Right atrium auricular region (tissue), 2 donors: ENCODE results near the gene JMJD4. TPM values are rescaled to one million over a fixed set of nuclear protein-coding genes. Genes with fewer than 3 reads are reported as not detected.

Source experiments
- DNase-seq: peaks from one replicate; pipeline ENCODE4 v3.0.0-alpha.2; 2019; ENCODE audit warnings: low spot score
- H3K27ac ChIP-seq, 2 donors: fragments of 200-600 bp; sonication (generic); 1 replicate in 1 of 2; 2 replicates in 1 of 2; pipeline ENCODE4 v1.5.1; 2016 to 2019
- H3K27me3 ChIP-seq, 2 donors: fragments of 200-600 bp; sonication (generic); one replicate each; pipeline versions ENCODE4 v1.5.1 to v1.6.0; 2017 to 2019
- H3K36me3 ChIP-seq: fragments of 200-600 bp; sonication (generic); one replicate; pipeline ENCODE4 v1.5.1; 2016
- H3K4me1 ChIP-seq, 2 donors: fragments of 200-600 bp; sonication (generic); one replicate each; pipeline versions ENCODE4 v1.5.1 to v1.6.0; 2017 to 2019
- H3K4me3 ChIP-seq, 2 donors: fragments of 200-600 bp; sonication (generic); 1 replicate in 1 of 2; 2 replicates in 1 of 2; pipeline ENCODE4 v1.5.1; 2017 to 2019; ENCODE audit warnings: mild to moderate bottlenecking in 1 of 2, moderate library complexity in 1 of 2
- H3K9me3 ChIP-seq, 2 donors: fragments of 200-600 bp; sonication (generic); one replicate each; pipeline ENCODE4 v1.5.1; 2019
- CTCF ChIP-seq, 2 donors: fragments of 200-600 bp; sonication (generic); IDR thresholded peaks; one replicate each; pipeline ENCODE4 v1.5.1; 2019; ENCODE audit warnings: antibody characterized with exemption in 2 of 2
- total RNA-seq, 2 donors: library from RNA; depleted of rRNA; stranded (reverse); fragments of >200 nt; gene quantifications; one replicate each; pipeline ENCODE4 v1.1.0, GENCODE V29; 2016

Gene JMJD4
- total RNA-seq, 2 donors from 2014 or later = 11.0 to 11.1 TPM

GRCh38 chr1:227774821-227775661 is 39.9 kb upstream of the JMJD4 start:
- peaks cover 12% of the 10 kb centered on the region for H3K36me3 ChIP-seq
- no peak overlapping the region for H3K4me3 ChIP-seq
- no peak overlapping the region for H3K27ac ChIP-seq

GRCh38 chr1:227774051-227774731 is 39.1 kb upstream of the JMJD4 start:
- Histone ChIP-seq H3K27me3 (no peaks in the 10 kb centered on the region), H3K9me3 (no peaks in the 10 kb centered on the region), H3K4me3 (no peak overlapping the region), H3K36me3 (peaks cover 20% of the 10 kb centered on the region), H3K4me1 (peaks cover 0 to 4% of the 10 kb centered on the region in 2 donors), H3K27ac (no peak overlapping the region)
- TF ChIP-seq CTCF (IDR thresholded peaks at IDR 0.05) = no peak
- no peak for DNase-seq

More at GRCh38 chr1:227774821-227775661, 39.9 kb upstream of the JMJD4 start:
- TF ChIP-seq CTCF (IDR thresholded peaks at IDR 0.05) = no peak
- Histone ChIP-seq H3K27me3 (no peaks in the 10 kb centered on the region), H3K4me1 (peaks cover 0 to 4% of the 10 kb centered on the region in 2 donors), H3K9me3 (no peaks in the 10 kb centered on the region)
- no peak for DNase-seq

GRCh38 chr1:227773558-227773957 is 38.5 kb upstream of the JMJD4 start:
- no peak for TF ChIP-seq CTCF (IDR thresholded peaks at IDR 0.05)
- Histone ChIP-seq H3K4me3 (no peak overlapping the region), H3K4me1 (peaks cover 0 to 4% of the 10 kb centered on the region in 2 donors), H3K9me3 (no peaks in the 10 kb centered on the region), H3K27me3 (no peaks in the 10 kb centered on the region), H3K36me3 (peaks cover 27% of the 10 kb centered on the region), H3K27ac (no peak overlapping the region)
- no peak for DNase-seq

GRCh38 chr1:227771771-227772170 is 36.7 kb upstream of the JMJD4 start:
- Histone ChIP-seq H3K9me3 (no peaks in the 10 kb centered on the region), H3K27me3 (no peaks in the 10 kb centered on the region), H3K36me3 (peaks cover 43% of the 10 kb centered on the region), H3K4me1 (peaks cover 0 to 5% of the 10 kb centered on the region in 2 donors), H3K4me3 (no peak overlapping the region), H3K27ac (no peak overlapping the region)
- TF ChIP-seq CTCF (IDR thresholded peaks at IDR 0.05) = no peak
- DNase-seq = no peak

- no peak for TF ChIP-seq CTCF (IDR thresholded peaks at IDR 0.05)
- no peak overlapping the region for H3K27ac ChIP-seq
- H3K4me3 ChIP-seq = no peak overlapping the region
- H3K27me3 ChIP-seq = no peaks in the 10 kb centered on the region
- H3K4me1 ChIP-seq = peaks cover 0 to 9% of the 10 kb centered on the region in 2 donors
- no peaks in the 10 kb centered on the region for H3K9me3 ChIP-seq
- DNase-seq = no peak
- H3K36me3 ChIP-seq = peaks cover 39% of the 10 kb centered on the region
Observed at GRCh38 chr1:227771326-227771725, 36.2 kb upstream of the JMJD4 start.
